ENCODE results near the gene COPG1.

Gene COPG1

GRCh38 chr3:129312671-129313414, 63.4 kb downstream of the COPG1 start:
- DNase-seq (ENCODE audit: low spot score): no peak
- no peak for TF ChIP-seq CTCF (IDR thresholded peaks at IDR 0.05; ENCODE audit: extremely low read depth, insufficient read depth, missing control alignments)
- in situ Hi-C loops (cut with MboI; ENCODE audit: low pct_unique_long_range_greater_than_20kb, low sequenced_read_pairs, unreplicated experiment): no loop called here

- DNase-seq (ENCODE audit: low spot score): no peak
- in situ Hi-C loops (cut with MboI; ENCODE audit: low pct_unique_long_range_greater_than_20kb, low sequenced_read_pairs, unreplicated experiment): no loop called here
- no peak for TF ChIP-seq CTCF (IDR thresholded peaks at IDR 0.05; ENCODE audit: extremely low read depth, insufficient read depth, missing control alignments)
Observed at GRCh38 chr3:129313415-129313664, 63.9 kb downstream of the COPG1 start.

- no peak for DNase-seq (ENCODE audit: low spot score)
- no peak for TF ChIP-seq CTCF (IDR thresholded peaks at IDR 0.05; ENCODE audit: extremely low read depth, insufficient read depth, missing control alignments)
- in situ Hi-C loops (cut with MboI; ENCODE audit: low pct_unique_long_range_greater_than_20kb, low sequenced_read_pairs, unreplicated experiment): no loop called here
Observed at GRCh38 chr3:129313665-129314385, 64.4 kb downstream of the COPG1 start.

DNA sequence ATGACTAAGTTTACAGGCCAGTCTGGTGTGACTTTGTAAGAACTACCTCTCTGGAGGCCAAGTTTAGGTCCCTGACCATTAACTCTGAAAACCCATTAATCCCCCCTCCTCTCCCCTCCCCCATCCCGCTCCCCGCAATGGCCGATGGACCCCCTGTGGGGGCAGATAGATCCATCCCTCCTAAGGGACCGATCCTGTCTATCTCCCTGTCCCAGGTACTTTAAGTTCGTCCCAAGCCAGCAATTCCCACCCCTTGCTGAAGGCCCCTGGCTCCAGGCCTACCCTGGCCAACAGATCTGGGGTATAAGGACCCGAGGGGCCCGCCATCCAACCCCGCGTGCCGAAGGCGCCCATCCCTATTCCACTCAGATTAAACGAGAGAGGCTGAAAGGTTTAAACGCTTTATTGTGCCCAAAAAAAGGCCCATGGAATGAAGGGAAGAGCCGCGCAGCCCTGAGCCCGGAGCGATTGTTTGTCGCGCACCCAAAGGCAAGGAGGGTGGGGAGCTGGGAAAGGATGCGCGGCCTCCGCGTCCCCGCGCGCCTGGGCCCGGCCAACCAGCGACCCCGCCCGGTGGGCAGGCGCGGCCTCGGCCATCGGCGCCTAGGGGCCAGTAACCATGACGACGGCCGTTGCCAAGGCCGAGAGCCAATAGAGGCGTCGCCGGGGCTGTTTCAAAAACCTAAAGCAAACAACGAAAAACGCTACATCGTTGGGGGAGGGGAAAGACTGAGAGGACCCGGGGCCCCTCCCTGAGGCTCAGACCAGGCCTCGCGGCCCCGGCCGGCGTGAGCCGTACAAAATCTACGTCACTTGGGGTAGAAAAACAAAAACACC, 65.2 kb downstream of the COPG1 start:
- TF ChIP-seq CTCF (IDR thresholded peaks at IDR 0.05; ENCODE audit: extremely low read depth, insufficient read depth, missing control alignments): peak; percentile 47
- DNase-seq (ENCODE audit: low spot score): peak; percentile 92
- in situ Hi-C loops (cut with MboI; ENCODE audit: low pct_unique_long_range_greater_than_20kb, low sequenced_read_pairs, unreplicated experiment): no loop called here

- peak; percentile 55 for DNase-seq (ENCODE audit: low spot score)
- no peak for TF ChIP-seq CTCF (IDR thresholded peaks at IDR 0.05; ENCODE audit: extremely low read depth, insufficient read depth, missing control alignments)
- in situ Hi-C loops (cut with MboI; ENCODE audit: low pct_unique_long_range_greater_than_20kb, low sequenced_read_pairs, unreplicated experiment): no loop called here
Observed at GRCh38 chr3:129315223-129315997, 66.0 kb downstream of the COPG1 start.

GRCh38 chr3:129315998-129316247, 66.5 kb downstream of the COPG1 start:
- no peak for TF ChIP-seq CTCF (IDR thresholded peaks at IDR 0.05; ENCODE audit: extremely low read depth, insufficient read depth, missing control alignments)
- DNase-seq (ENCODE audit: low spot score): no peak
- in situ Hi-C loops (cut with MboI; ENCODE audit: low pct_unique_long_range_greater_than_20kb, low sequenced_read_pairs, unreplicated experiment): no loop called here

Measured in GM13977 (cell line).